HG03064 (cell line): ENCODE measurements around the gene SMPD3.

ENCODE experiments used
- ATAC-seq: cut with Tn5 transposase; IDR thresholded peaks from one replicate; pipeline ENCODE4 v1.9.1; 2021; ENCODE audit warnings: low read depth; ENCODE audit not compliant: unreplicated experiment

The SMPD3 gene

GRCh38 chr16:68344252-68344651 lies 104.1 kb downstream of the SMPD3 start:
- ATAC-seq = no peak

GRCh38 chr16:68343137-68343536 lies 105.2 kb downstream of the SMPD3 start:
- ATAC-seq = no peak

GRCh38 chr16:68342620-68343019 lies 105.7 kb downstream of the SMPD3 start:
- ATAC-seq = no peak

- ATAC-seq = no peak
These were observed 109.1 kb downstream of the SMPD3 start for GRCh38 chr16:68339214-68339613.

- no peak for ATAC-seq
These were observed 109.8 kb downstream of the SMPD3 start for GRCh38 chr16:68338326-68339119.

- ATAC-seq = no peak
These were observed 113.1 kb downstream of the SMPD3 start for GRCh38 chr16:68335175-68335574.

GRCh38 chr16:68332411-68333121 lies 115.7 kb downstream of the SMPD3 start:
- no peak for ATAC-seq

- no peak for ATAC-seq
These were observed 116.4 kb downstream of the SMPD3 start for GRCh38 chr16:68331879-68332410.

- ATAC-seq = no peak
These were observed 119.4 kb downstream of the SMPD3 start for GRCh38 chr16:68328860-68329390.

GRCh38 chr16:68328151-68328859 lies 120.0 kb downstream of the SMPD3 start:
- ATAC-seq = no peak

GRCh38 chr16:68324780-68325357 lies 123.4 kb downstream of the SMPD3 start:
- ATAC-seq = no peak

GRCh38 chr16:68324336-68324735 lies 124.0 kb downstream of the SMPD3 start:
- no peak for ATAC-seq

GRCh38 chr16:68319185-68319908 lies 129.0 kb downstream of the SMPD3 start:
- no peak for ATAC-seq

- no peak for ATAC-seq
These were observed 135.2 kb downstream of the SMPD3 start for GRCh38 chr16:68313116-68313515.

- peak; percentile 95 for ATAC-seq
These were observed 137.4 kb downstream of the SMPD3 start, which contains the start of the genes PRMT7 and SLC7A6OS for GRCh38 chr16:68310774-68311511. Gene PRMT7 (plus strand): TSS chr16:68311019. CDS start chr16:68315980, 4,961 bp downstream. Gene SLC7A6OS (minus strand): TSS chr16:68310946. CDS start chr16:68310926, 20 bp downstream.

- peak; percentile 27 for ATAC-seq
These were observed 137.9 kb downstream of the SMPD3 start for GRCh38 chr16:68310437-68310773.

- no peak for ATAC-seq
These were observed 138.5 kb downstream of the SMPD3 start for GRCh38 chr16:68309799-68310198.
